Natural killer cell (primary cell): Measurements from ENCODE around the gene NOTCH4. TPM values are rescaled to one million over a fixed set of nuclear protein-coding genes. Genes with fewer than 3 reads are reported as not detected.

Source experiments
- ATAC-seq, 3 donors: fragments of 150-1000 bp in 2 of 3; fragments of 200-7000 bp in 1 of 3; cut with Tn5 transposase; 1 replicate in 1 of 3; 2 replicates in 2 of 3; pipeline ENCODE4 v1.10.0; 2021; ENCODE audit warnings: mild to moderate bottlenecking in 2 of 3, moderate library complexity in 2 of 3
- DNase-seq, 2 donors: peaks; one replicate each; pipeline versions ENCODE4 v3.0.0 to v3.0.0-alpha.2; 2013 to 2021; ENCODE audit warnings: mixed read lengths in 1 of 2
- H3K27ac ChIP-seq: one replicate; pipeline ENCODE4 v1.5.1; 2013; ENCODE audit warnings: mild to moderate bottlenecking, low read length
- H3K27me3 ChIP-seq: one replicate; pipeline ENCODE4 v1.6.1; 2013; ENCODE audit warnings: low read length; ENCODE audit not compliant: control insufficient read depth, insufficient read depth
- H3K36me3 ChIP-seq: one replicate; pipeline ENCODE4 v1.6.1; 2013; ENCODE audit warnings: low read length; ENCODE audit not compliant: control insufficient read depth, insufficient read depth
- H3K4me1 ChIP-seq: one replicate; pipeline ENCODE4 v1.6.1; 2013; ENCODE audit warnings: low read length; ENCODE audit not compliant: control insufficient read depth, insufficient read depth
- H3K4me3 ChIP-seq: one replicate; pipeline ENCODE4 v1.5.1; 2013; ENCODE audit warnings: low read length
- H3K9me3 ChIP-seq: one replicate; pipeline ENCODE4 v1.6.1; 2013; ENCODE audit warnings: low read length; ENCODE audit not compliant: control insufficient read depth, insufficient read depth
- H3K27ac Mint-ChIP-seq, 2 donors: one replicate each; pipeline ENCODE4 v1.8.0; 2022; ENCODE audit warnings: mild to moderate bottlenecking in 2 of 2, mixed read lengths in 2 of 2, moderate library complexity in 1 of 2
- H3K27me3 Mint-ChIP-seq, 2 donors: one replicate each; pipeline ENCODE4 v1.8.0; 2022; ENCODE audit warnings: low read depth in 2 of 2, mixed read lengths in 2 of 2
- H3K36me3 Mint-ChIP-seq: one replicate; pipeline ENCODE4 v1.8.0; 2022; ENCODE audit warnings: mixed read lengths
- H3K4me1 Mint-ChIP-seq, 2 donors: one replicate each; pipeline ENCODE4 v1.8.0; 2022; ENCODE audit warnings: mixed read lengths in 2 of 2
- H3K4me3 Mint-ChIP-seq: one replicate; pipeline ENCODE4 v1.8.0; 2022; ENCODE audit warnings: mild to moderate bottlenecking, moderate library complexity, mixed read lengths
- H3K9me3 Mint-ChIP-seq, 2 donors: one replicate each; pipeline ENCODE4 v1.8.0; 2022; ENCODE audit warnings: mixed read lengths in 2 of 2
- WGBS: methylation state at CpG from one replicate; pipeline ENCODE4 v1.1.7; 2013; ENCODE audit warnings: missing lambda C conversion rate; ENCODE audit not compliant: insufficient coverage; 5-methylcytosine and 5-hydroxymethylcytosine counted together
- intact Hi-C: fragments of 100-400 bp; cut with micrococcal nuclease; formaldehyde crosslinking; loops from one replicate; pipeline ENCODE4 v1.14.2; 2022
- total RNA-seq, 4 donors: library from RNA; stranded (reverse); fragments of 120-200 nt in 1 of 4; gene quantifications; one replicate each; pipeline versions ENCODE4 v1.2.3 to v1.2.4, GENCODE V29; 2013 to 2022
- TF ChIP-seq, protein P1 (sequence below): fragments of 200-600 bp; IDR thresholded peaks from one replicate; pipeline ENCODE4 v1.8.0; 2022; ENCODE audit warnings: antibody characterized with exemption

The NOTCH4 gene
- total RNA-seq, 3 donors from 2014 or later (not counting 1 experiment from before 2014, with no cell fraction given), result 2.6 to 4.8 (median 2.7) TPM

DNA sequence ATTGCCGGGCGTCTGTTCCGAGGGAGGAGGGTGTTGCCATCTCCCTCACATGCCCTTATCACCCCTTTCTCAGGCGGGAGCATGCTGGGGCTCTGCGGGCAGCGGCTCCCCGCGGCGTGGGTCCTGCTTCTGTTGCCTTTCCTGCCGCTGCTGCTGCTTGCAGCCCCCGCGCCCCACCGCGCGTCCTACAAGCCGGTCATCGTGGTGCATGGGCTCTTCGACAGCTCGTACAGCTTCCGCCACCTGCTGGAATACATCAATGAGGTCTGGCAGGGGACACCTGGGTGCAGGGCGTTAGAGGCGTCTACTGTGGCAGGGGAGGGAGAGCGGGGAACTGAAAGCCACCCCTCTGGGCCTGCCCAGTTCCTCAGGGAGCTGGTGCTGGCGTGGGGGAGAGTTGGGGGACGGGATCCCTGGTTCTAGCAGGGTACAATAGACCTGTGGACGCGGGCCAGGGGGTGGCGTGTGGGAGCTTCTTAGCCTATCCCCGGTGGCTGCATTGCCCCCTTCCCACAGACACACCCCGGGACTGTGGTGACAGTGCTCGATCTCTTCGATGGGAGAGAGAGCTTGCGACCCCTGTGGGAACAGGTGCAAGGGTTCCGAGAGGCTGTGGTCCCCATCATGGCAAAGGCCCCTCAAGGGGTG is 69.2 kb downstream of the NOTCH4 start:
- Histone ChIP-seq H3K4me3 (peak overlapping the region; percentile 68), H3K27ac (peak overlapping the region; percentile 68), H3K9me3 (no peaks in the 10 kb centered on the region), H3K4me1 (peaks cover 29% of the 10 kb centered on the region), H3K36me3 (peaks cover 9% of the 10 kb centered on the region), H3K27me3 (peaks cover 8% of the 10 kb centered on the region)
- intact Hi-C loops, result loop anchor here (1.0 to 2.0 kb wide), 5 partner anchors 24 to 68 kb away; partner anchors contain the start of genes FKBPL and RNF5
- Mint-ChIP-seq H3K4me3 (peak overlapping the region; percentile 96), H3K27me3 (peaks cover 8 to 15% of the 10 kb centered on the region in 2 donors), H3K27ac (peak overlapping the region; percentile 90 to 98), H3K4me1 (peaks cover 35 to 45% of the 10 kb centered on the region in 2 donors), H3K9me3 (no peaks in the 10 kb centered on the region), H3K36me3 (peaks cover 6% of the 10 kb centered on the region)
- ATAC-seq (peak; percentile 67 to 82 (median 73)), DNase-seq (peak; percentile 61 to 83)
- 3% methylated on average over 34 of the region's 34 CpGs for WGBS
- TF ChIP-seq, protein P1, sequence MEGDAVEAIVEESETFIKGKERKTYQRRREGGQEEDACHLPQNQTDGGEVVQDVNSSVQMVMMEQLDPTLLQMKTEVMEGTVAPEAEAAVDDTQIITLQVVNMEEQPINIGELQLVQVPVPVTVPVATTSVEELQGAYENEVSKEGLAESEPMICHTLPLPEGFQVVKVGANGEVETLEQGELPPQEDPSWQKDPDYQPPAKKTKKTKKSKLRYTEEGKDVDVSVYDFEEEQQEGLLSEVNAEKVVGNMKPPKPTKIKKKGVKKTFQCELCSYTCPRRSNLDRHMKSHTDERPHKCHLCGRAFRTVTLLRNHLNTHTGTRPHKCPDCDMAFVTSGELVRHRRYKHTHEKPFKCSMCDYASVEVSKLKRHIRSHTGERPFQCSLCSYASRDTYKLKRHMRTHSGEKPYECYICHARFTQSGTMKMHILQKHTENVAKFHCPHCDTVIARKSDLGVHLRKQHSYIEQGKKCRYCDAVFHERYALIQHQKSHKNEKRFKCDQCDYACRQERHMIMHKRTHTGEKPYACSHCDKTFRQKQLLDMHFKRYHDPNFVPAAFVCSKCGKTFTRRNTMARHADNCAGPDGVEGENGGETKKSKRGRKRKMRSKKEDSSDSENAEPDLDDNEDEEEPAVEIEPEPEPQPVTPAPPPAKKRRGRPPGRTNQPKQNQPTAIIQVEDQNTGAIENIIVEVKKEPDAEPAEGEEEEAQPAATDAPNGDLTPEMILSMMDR, result peak; percentile 59

DNA sequence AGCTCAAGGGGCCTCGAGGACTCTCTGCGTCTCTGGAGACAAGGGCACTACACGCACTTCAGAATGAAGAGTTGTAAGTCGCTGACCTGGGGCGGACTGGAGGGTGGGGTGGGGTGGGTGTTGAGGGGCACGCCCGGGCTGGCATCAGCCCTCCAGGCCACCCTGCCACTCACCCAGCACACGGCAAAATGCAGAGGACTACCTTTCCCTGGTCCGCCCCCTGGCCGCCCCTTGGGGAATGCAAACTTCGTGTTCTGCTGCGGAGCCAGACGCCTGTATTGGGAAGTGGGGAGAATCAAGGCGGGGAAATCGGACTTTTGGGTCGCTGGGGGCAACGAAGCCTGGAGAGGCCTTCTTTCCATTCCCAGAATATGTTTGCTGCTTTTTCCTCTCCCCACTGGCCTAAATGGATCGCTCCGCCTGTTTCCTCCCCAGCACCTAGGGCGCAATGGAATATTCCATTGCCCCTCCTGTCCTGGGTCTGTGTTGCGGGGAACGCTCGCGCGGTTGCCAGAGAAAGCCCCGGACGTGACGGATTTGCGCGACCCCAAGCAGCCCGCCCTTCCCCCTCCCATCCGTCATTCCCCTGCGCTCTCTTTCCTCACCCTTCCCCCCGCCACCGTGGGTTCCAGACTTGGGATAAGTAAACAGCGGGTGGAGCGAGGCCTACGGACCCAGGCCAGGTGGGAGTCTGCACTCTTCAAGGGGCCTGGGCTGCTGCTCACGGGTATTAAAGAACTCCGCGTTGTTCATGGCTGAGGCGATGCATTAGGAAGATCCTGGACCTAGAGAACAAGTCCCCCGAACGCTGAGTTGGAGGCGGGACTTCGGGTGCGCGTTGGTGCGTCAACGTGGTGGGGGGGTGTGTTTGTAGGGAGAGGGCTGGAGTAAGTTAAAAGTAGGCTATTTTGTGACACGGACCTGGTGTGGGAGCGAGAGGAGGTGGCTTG is 70.0 kb downstream of the NOTCH4 start, which contains the start of gene PPT2:
Gene PPT2 (plus strand): TSS at position 578 of the 950 bp plus-strand sequence. CDS start 454 bp downstream, outside the sequence.
- peak within 1 kb of the TSS; percentile 68 for H3K27ac ChIP-seq
- H3K4me1 Mint-ChIP-seq, result peaks cover 38 to 49% of the 10 kb centered on the region in 2 donors
- peak within 1 kb of the TSS; percentile 68 for H3K4me3 ChIP-seq

DNA sequence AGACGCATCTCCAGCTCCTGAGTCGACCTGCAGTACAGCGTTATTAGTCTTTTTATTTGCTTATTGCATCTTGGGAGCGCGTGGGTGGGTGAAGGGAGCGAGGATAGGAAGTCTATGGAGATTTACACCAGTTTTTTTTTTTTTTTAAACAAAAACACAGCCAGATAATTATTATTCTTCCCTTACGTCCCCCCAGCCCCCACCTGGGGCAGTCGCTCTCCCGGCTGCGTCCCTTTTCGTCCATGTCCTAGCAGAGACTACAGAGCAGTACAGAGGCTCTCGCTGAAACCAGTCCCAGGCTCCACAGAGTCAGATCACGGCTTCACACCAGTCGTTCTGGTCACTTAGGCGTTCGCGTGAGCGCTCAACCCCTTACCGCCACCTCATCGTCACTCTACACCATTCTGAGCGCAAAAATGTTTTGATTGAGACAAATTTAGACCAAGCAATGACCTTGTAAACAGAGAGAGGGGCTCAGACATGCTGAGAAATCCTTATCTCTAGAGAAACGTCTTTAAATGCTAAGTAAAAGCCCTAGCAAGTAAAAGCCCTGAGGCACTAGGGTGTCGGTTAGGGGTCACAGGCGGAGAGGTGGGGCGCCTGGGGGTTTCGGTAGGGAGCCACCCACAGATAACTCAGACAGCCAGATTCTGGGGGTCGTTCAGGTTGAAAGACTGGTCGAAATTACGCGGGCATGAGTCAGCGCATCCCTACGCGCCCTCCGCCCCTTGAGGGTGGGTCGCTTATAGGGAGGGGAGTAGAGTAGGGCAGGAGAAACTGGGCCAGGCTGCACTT is 70.9 kb downstream of the NOTCH4 start:
- DNase-seq, result no peak
- intact Hi-C loops, result no loop called here
- H3K27me3 Mint-ChIP-seq, result peaks cover 19 to 27% of the 10 kb centered on the region in 2 donors
- Histone ChIP-seq H3K4me1 (peaks cover 45% of the 10 kb centered on the region), H3K4me3 (no peak overlapping the region), H3K27ac (peak overlapping the region; percentile 53), H3K27me3 (peaks cover 19% of the 10 kb centered on the region), H3K9me3 (no peaks in the 10 kb centered on the region), H3K36me3 (peaks cover 2% of the 10 kb centered on the region)
- H3K4me1 Mint-ChIP-seq, result peaks cover 46 to 58% of the 10 kb centered on the region in 2 donors
- TF ChIP-seq, protein P1, result no peak
- peak overlapping the region; percentile 90 to 98 for H3K27ac Mint-ChIP-seq
- 61% methylated on average over 31 of the region's 35 CpGs for WGBS
- H3K4me3 Mint-ChIP-seq, result peak overlapping the region; percentile 78
- no peaks in the 10 kb centered on the region for H3K36me3 Mint-ChIP-seq
- no peak for ATAC-seq
- H3K9me3 Mint-ChIP-seq, result no peaks in the 10 kb centered on the region

More for the DNA sequence above, 70.0 kb downstream of the NOTCH4 start, which contains the start of gene PPT2:
- peaks cover 10 to 19% of the 10 kb centered on the region in 2 donors for H3K27me3 Mint-ChIP-seq
- H3K27ac Mint-ChIP-seq, result peak within 1 kb of the TSS; percentile 90 to 98
- Histone ChIP-seq H3K9me3 (no peaks in the 10 kb centered on the region), H3K36me3 (peaks cover 9% of the 10 kb centered on the region), H3K27me3 (peaks cover 12% of the 10 kb centered on the region), H3K4me1 (peaks cover 37% of the 10 kb centered on the region)
- peak within 1 kb of the TSS; percentile 96 for H3K4me3 Mint-ChIP-seq
- DNase-seq (peak; percentile 74 to 90), ATAC-seq (peak; percentile 74 to 84 (median 78))
- peaks cover 6% of the 10 kb centered on the region for H3K36me3 Mint-ChIP-seq
- intact Hi-C loops, result loop anchor here (1.0 to 2.0 kb wide), 5 partner anchors 24 to 67 kb away; partner anchors contain the start of genes FKBPL and RNF5
- no peaks in the 10 kb centered on the region for H3K9me3 Mint-ChIP-seq
- TF ChIP-seq, protein P1, result no peak
- WGBS, result 6% methylated on average over 52 of the region's 52 CpGs
